K562 (cell line): ENCODE results near the gene FBXL2. TPM values are rescaled to one million over a fixed set of nuclear protein-coding genes. Genes with fewer than 3 reads are reported as not detected.
A peak's percentile ranks its signal among the peaks of the same experiment; 100 is the strongest.

ENCODE experiments used
- BCOR ChIP-seq: fragments of 450-650 bp; IDR thresholded peaks from 2 replicates; pipeline ENCODE4 v1.6.1; 2016
- CCAR2 ChIP-seq: fragments of 200-400 bp; formaldehyde crosslinking; IDR thresholded peaks from 2 replicates; pipeline ENCODE4 v1.6.1; 2017; ENCODE audit warnings: mild to moderate bottlenecking, low read depth, low read length
- CCNT2 ChIP-seq: IDR thresholded peaks from 2 replicates; pipeline ENCODE4 v1.6.1; 2011; ENCODE audit warnings: borderline replicate concordance, low read depth, mild to moderate bottlenecking, moderate library complexity, mixed read lengths, low read length; ENCODE audit not compliant: insufficient read length; ENCODE audit errors: extremely low read depth
- CHCHD3 ChIP-seq: fragments of 250-450 bp; sonication (Bioruptor Pico); IDR thresholded peaks from 2 replicates; pipeline ENCODE4 v2.1.2; 2022; ENCODE audit warnings: mild to moderate bottlenecking
- DACH1 ChIP-seq: fragments of 450-650 bp; IDR thresholded peaks from 2 replicates; pipeline ENCODE4 v1.6.1; 2018; ENCODE audit not compliant: partially characterized antibody
- EHMT2 ChIP-seq: fragments of 450-650 bp; IDR thresholded peaks from 2 replicates; pipeline ENCODE4 v1.6.1; 2018; ENCODE audit warnings: antibody characterized with exemption
- ETS2 ChIP-seq: IDR thresholded peaks from 2 replicates; pipeline ENCODE4 v1.6.1; 2016; ENCODE audit warnings: borderline replicate concordance, missing genetic modification characterization, mild to moderate bottlenecking, moderate library complexity, missing compliant biosample characterization; ENCODE audit not compliant: poor library complexity, severe bottlenecking
- HDAC1 ChIP-seq, 2 experiments: fragments of 450-650 bp; IDR thresholded peaks; 2 replicates each; pipeline ENCODE4 v1.6.1; 2016 to 2017; ENCODE audit warnings: inconsistent platforms in 1 of 2, mild to moderate bottlenecking in 1 of 2, moderate library complexity in 1 of 2
- IRF1 ChIP-seq: sonication (generic); formaldehyde crosslinking; IDR thresholded peaks from 2 replicates; pipeline ENCODE4 v1.8.0; 2022; ENCODE audit warnings: missing genetic modification reagents, mild to moderate bottlenecking, borderline replicate concordance
- JUN ChIP-seq, 2 experiments: sonication (generic) in 1 of 2; formaldehyde crosslinking in 1 of 2; IDR thresholded peaks; 2 replicates each; pipeline versions ENCODE4 v1.6.1 to v1.8.0; 2012 to 2022; ENCODE audit warnings: borderline replicate concordance in 2 of 2, mild to moderate bottlenecking in 2 of 2, improper control_type of control experiment in 1 of 2, low read depth in 1 of 2, low read length in 1 of 2, missing genetic modification reagents in 1 of 2
- KLF13 ChIP-seq: fragments of 450-650 bp; IDR thresholded peaks from 2 replicates; pipeline ENCODE4 v1.6.1; 2016; ENCODE audit warnings: missing genetic modification characterization, low read depth, mild to moderate bottlenecking, missing compliant biosample characterization, moderate library complexity, borderline replicate concordance
- MTA1 ChIP-seq: fragments of 450-650 bp; IDR thresholded peaks from 2 replicates; pipeline ENCODE4 v1.6.1; 2017; ENCODE audit warnings: borderline replicate concordance
- MYBL2 ChIP-seq, 2 experiments: fragments of 450-650 bp in 1 of 2; sonication (generic) in 1 of 2; formaldehyde crosslinking in 1 of 2; IDR thresholded peaks; 2 replicates each; pipeline versions ENCODE4 v1.6.1 to v1.8.1; 2017 to 2022; ENCODE audit warnings: borderline replicate concordance in 1 of 2, inconsistent platforms in 1 of 2, low read depth in 1 of 2, mild to moderate bottlenecking in 1 of 2, missing genetic modification reagents in 1 of 2, moderate library complexity in 1 of 2
- NCOA6 ChIP-seq: fragments of 450-650 bp; IDR thresholded peaks from 2 replicates; pipeline ENCODE4 v1.6.1; 2017; ENCODE audit warnings: mild to moderate bottlenecking
- NEUROD1 ChIP-seq: fragments of 150-350 bp; IDR thresholded peaks from 2 replicates; pipeline ENCODE4 v1.6.1; 2014; ENCODE audit warnings: borderline replicate concordance, low read length, low read depth; ENCODE audit not compliant: partially characterized antibody
- PYGO2 ChIP-seq: fragments of 450-650 bp; IDR thresholded peaks from 2 replicates; pipeline ENCODE4 v1.6.1; 2016; ENCODE audit warnings: mild to moderate bottlenecking, missing genetic modification characterization, moderate library complexity, missing compliant biosample characterization
- RB1 ChIP-seq: fragments of 450-650 bp; IDR thresholded peaks from 2 replicates; pipeline ENCODE4 v1.6.1; 2017; ENCODE audit warnings: low read depth, mild to moderate bottlenecking
- TAF1 ChIP-seq: IDR thresholded peaks from 2 replicates; pipeline ENCODE4 v1.6.1; 2011; ENCODE audit warnings: mild to moderate bottlenecking, low read length, moderate library complexity; ENCODE audit not compliant: insufficient read depth, control insufficient read depth, severe bottlenecking; ENCODE audit errors: extremely low read depth
- TEAD1 ChIP-seq, 2 experiments: fragments of 450-650 bp in 1 of 2; sonication (generic) in 1 of 2; formaldehyde crosslinking; IDR thresholded peaks; 2 replicates each; pipeline versions ENCODE4 v1.4.0 to v1.8.0; 2020 to 2022; ENCODE audit warnings: mild to moderate bottlenecking in 2 of 2, missing genetic modification reagents in 1 of 2
- ZBTB8A ChIP-seq: fragments of 450-650 bp; IDR thresholded peaks from 2 replicates; pipeline ENCODE4 v1.6.1; 2018; ENCODE audit warnings: mild to moderate bottlenecking, moderate library complexity; ENCODE audit not compliant: partially characterized antibody
- ZSCAN29 ChIP-seq: fragments of 450-650 bp; IDR thresholded peaks from 2 replicates; pipeline ENCODE4 v1.6.1; 2017
- polyA plus RNA-seq, 8 experiments: library from polyadenylated mRNA; depleted of rRNA in 4 of 8; stranded (reverse) in 5 of 8; unstranded in 3 of 8; fragments of >200 nt; fragmentation: Nextera tagmentation in 2 of 8; fragmentation: Illumina TruSeq in 1 of 8; extraction: Ambion mirVana in 2 of 8; extraction: Trizol in 1 of 8; gene quantifications; 2 replicates each; pipeline versions ENCODE4 v1.2.1 to v1.2.3, GENCODE V29; 2011 to 2014; ENCODE audit warnings: inconsistent platforms in 1 of 8, missing spikeins in 1 of 8
- total RNA-seq, 7 experiments: library from RNA; depleted of rRNA in 6 of 7; stranded (reverse); fragments of >200 nt in 6 of 7; fragmentation: Illumina TruSeq in 2 of 7; extraction: Trizol in 2 of 7; gene quantifications; 2 replicates each; pipeline versions ENCODE4 v1.2.1 to v1.2.3, GENCODE V29; 2011 to 2021; ENCODE audit warnings: low replicate concordance in 1 of 7
- TF ChIP-seq, protein P1 (sequence below): fragments of 250-450 bp; sonication (Bioruptor Pico); IDR thresholded peaks from 2 replicates; pipeline ENCODE4 v1.8.0; 2022; ENCODE audit warnings: inconsistent platforms
- TF ChIP-seq, protein P2 (sequence below): fragments of 250-450 bp; sonication (Bioruptor Pico); IDR thresholded peaks from 2 replicates; pipeline ENCODE4 v1.4.0; 2020; ENCODE audit warnings: borderline replicate concordance

FBXL2 gene
- total and polyA plus RNA-seq, 9 of the 15 experiments (the other 6 are each of a cell fraction or from before 2014, with no cell fraction given) = 1.3 to 6.9 (median 1.9) TPM

DNA sequence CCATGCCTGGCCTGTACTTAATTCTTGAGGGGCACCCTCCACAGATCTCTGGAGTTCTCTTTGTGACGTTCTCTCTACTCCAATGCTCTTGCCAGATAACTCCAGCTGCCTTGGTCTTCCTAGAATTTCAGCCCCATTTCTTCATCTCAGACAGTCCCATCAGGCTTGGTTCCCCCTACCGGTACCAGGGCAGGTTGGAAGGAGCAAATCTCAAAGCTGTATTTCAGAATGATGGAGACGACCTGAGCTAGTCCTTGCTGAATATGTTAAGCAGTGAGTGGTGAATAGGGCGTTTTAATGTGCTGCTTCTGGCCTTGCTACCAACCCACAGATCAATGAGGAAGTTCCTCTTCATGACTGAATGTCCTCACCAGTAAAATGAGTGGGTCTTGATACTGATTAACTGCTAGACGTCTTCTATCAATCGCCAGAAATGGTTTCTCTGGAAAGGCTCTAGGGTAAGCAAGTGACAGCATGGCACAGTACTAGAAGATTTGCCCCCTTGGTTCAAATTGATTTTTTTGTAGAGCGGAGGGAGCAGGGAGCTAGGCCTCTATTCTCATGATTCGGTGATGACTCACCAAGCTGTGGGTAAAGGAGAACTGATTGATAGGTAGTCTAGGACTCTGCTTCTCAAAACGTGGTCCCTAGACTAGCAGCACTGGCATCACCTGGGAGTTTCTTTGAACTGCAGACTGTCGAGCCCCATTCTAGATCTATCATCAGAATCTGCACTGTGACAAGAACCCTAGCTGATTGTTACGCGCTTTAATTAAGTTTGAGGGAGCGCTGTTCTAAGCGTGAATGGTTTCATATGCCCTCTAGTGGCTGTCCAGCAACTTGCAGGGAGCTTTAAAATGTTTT, 95.2 kb downstream of the FBXL2 start (continued):
- no peak for TF ChIP-seq IRF1 (CRISPR knock-in tag)
- TF ChIP-seq ZSCAN29 = no peak
- no peak for TF ChIP-seq BCOR
- TF ChIP-seq NEUROD1 = no peak
- TF ChIP-seq TAF1 = no peak
- TF ChIP-seq CCAR2 = no peak
- no peak for TF ChIP-seq JUN (IDR thresholded peaks at IDR 0.05; ENCODE audit: borderline replicate concordance, low read depth, low read length)
- TF ChIP-seq JUN (CRISPR knock-in tag; IDR thresholded peaks at IDR 0.05; ENCODE audit: borderline replicate concordance) = no peak
- TF ChIP-seq NCOA6 = no peak
- TF ChIP-seq CHCHD3 (CRISPR knock-in tag) = no peak
- no peak for TF ChIP-seq ETS2 (tag)
- TF ChIP-seq PYGO2 (tag) = no peak
- TF ChIP-seq MYBL2 (IDR thresholded peaks at IDR 0.05; ENCODE audit: low read depth) = no peak
- TF ChIP-seq MYBL2 (CRISPR knock-in tag; IDR thresholded peaks at IDR 0.05; ENCODE audit: borderline replicate concordance) = no peak
- TF ChIP-seq, protein P1, sequence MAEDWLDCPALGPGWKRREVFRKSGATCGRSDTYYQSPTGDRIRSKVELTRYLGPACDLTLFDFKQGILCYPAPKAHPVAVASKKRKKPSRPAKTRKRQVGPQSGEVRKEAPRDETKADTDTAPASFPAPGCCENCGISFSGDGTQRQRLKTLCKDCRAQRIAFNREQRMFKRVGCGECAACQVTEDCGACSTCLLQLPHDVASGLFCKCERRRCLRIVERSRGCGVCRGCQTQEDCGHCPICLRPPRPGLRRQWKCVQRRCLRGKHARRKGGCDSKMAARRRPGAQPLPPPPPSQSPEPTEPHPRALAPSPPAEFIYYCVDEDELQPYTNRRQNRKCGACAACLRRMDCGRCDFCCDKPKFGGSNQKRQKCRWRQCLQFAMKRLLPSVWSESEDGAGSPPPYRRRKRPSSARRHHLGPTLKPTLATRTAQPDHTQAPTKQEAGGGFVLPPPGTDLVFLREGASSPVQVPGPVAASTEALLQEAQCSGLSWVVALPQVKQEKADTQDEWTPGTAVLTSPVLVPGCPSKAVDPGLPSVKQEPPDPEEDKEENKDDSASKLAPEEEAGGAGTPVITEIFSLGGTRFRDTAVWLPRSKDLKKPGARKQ = 0 out of 2 replicates have a peak, but pooled peaks have one; percentile 81
- peak; percentile 48; the same call in 1 of the 2 replicates for TF ChIP-seq EHMT2
- no peak for TF ChIP-seq DACH1
- TF ChIP-seq CCNT2 = no peak
- no peak for TF ChIP-seq HDAC1 (IDR thresholded peaks at IDR 0.05)
- no peak for TF ChIP-seq ZBTB8A
- TF ChIP-seq TEAD1 (CRISPR knock-in tag; IDR thresholded peaks at IDR 0.05) = no peak
- no peak for TF ChIP-seq MTA1
- peak; percentile 11; the same call in 1 of the 2 replicates for TF ChIP-seq RB1
- TF ChIP-seq KLF13 (tag) = no peak
- TF ChIP-seq, protein P2, sequence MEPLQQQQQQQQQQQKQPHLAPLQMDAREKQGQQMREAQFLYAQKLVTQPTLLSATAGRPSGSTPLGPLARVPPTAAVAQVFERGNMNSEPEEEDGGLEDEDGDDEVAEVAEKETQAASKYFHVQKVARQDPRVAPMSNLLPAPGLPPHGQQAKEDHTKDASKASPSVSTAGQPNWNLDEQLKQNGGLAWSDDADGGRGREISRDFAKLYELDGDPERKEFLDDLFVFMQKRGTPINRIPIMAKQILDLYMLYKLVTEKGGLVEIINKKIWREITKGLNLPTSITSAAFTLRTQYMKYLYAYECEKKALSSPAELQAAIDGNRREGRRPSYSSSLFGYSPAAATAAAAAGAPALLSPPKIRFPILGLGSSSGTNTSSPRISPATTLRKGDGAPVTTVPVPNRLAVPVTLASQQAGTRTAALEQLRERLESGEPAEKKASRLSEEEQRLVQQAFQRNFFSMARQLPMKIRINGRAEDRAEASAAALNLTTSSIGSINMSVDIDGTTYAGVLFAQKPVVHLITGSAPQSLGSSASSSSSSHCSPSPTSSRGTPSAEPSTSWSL (CRISPR knock-in tag) = no peak
